ENCODE results near the gene ZSCAN31. TPM values are rescaled to one million over a fixed set of nuclear protein-coding genes. Genes with fewer than 3 reads are reported as not detected.

The ZSCAN31 gene
- total RNA-seq, 1 donor from 2014 or later, result 8.3 TPM

GRCh38 chr6:28357036-28357435 is 21.1 kb upstream of the ZSCAN31 start:
- no peak overlapping the region for H3K9ac ChIP-seq
- Mint-ChIP-seq H3K36me3 (peaks cover 18% of the 10 kb centered on the region), H3K27ac (no peak overlapping the region)

GRCh38 chr6:28356666-28357020 is 20.7 kb upstream of the ZSCAN31 start:
- Mint-ChIP-seq H3K27ac (no peak overlapping the region), H3K4me1 (peaks cover 10% of the 10 kb centered on the region), H3K36me3 (peaks cover 19% of the 10 kb centered on the region), H3K27me3 (ENCODE audit: insufficient read depth, low read depth) (peaks cover 3% of the 10 kb centered on the region), H3K4me3 (no peak overlapping the region), H3K9me3 (peaks cover 7% of the 10 kb centered on the region)
- H3K4me3 ChIP-seq, result no peak overlapping the region
- TF ChIP-seq EZH2 (IDR thresholded peaks at IDR 0.05) (no peak), EZH2phosphoT487 (IDR thresholded peaks at IDR 0.05) (no peak), CTCF (IDR thresholded peaks at IDR 0.05) (no peak)
- H3K4me2 ChIP-seq, result peak overlapping the region; percentile 80
- H3K9me3 ChIP-seq (ENCODE audit: low read depth), result no peaks in the 10 kb centered on the region
- H3K4me1 ChIP-seq, result peaks cover 6% of the 10 kb centered on the region
- peaks cover 15% of the 10 kb centered on the region for H4K20me1 ChIP-seq (ENCODE audit: low read depth)
- peaks cover 33% of the 10 kb centered on the region for H3K79me2 ChIP-seq (ENCODE audit: low read depth)
- peaks cover 3% of the 10 kb centered on the region for H3F3A ChIP-seq (ENCODE audit: low read depth)
- no peak overlapping the region for H3K27ac ChIP-seq
- H2AFZ ChIP-seq (replicated peaks), result no peak overlapping the region
- no peak overlapping the region for H3K9ac ChIP-seq
- no peaks in the 10 kb centered on the region for H3K36me3 ChIP-seq
- no peaks in the 10 kb centered on the region for H3K27me3 ChIP-seq
- no peak for DNase-seq (ENCODE audit: low spot score)

More at GRCh38 chr6:28357036-28357435, 21.1 kb upstream of the ZSCAN31 start:
- no peak overlapping the region for H3K4me2 ChIP-seq
- no peaks in the 10 kb centered on the region for H3K27me3 ChIP-seq
- no peaks in the 10 kb centered on the region for H3K9me3 ChIP-seq (ENCODE audit: low read depth)
- TF ChIP-seq EZH2 (IDR thresholded peaks at IDR 0.05) (no peak), CTCF (IDR thresholded peaks at IDR 0.05) (no peak), EZH2phosphoT487 (IDR thresholded peaks at IDR 0.05) (no peak)
- no peak for DNase-seq (ENCODE audit: low spot score)
- H3K4me1 ChIP-seq, result peaks cover 6% of the 10 kb centered on the region
- H3K27ac ChIP-seq, result no peak overlapping the region
- H3K4me3 ChIP-seq, result no peak overlapping the region
- peaks cover 15% of the 10 kb centered on the region for H4K20me1 ChIP-seq (ENCODE audit: low read depth)
- no peak overlapping the region for H2AFZ ChIP-seq (replicated peaks)
- no peaks in the 10 kb centered on the region for H3K36me3 ChIP-seq
- H3K4me3 Mint-ChIP-seq, result no peak overlapping the region
- peaks cover 7% of the 10 kb centered on the region for H3K9me3 Mint-ChIP-seq
- H3K79me2 ChIP-seq (ENCODE audit: low read depth), result peaks cover 29% of the 10 kb centered on the region
- peaks cover 3% of the 10 kb centered on the region for H3K27me3 Mint-ChIP-seq (ENCODE audit: insufficient read depth, low read depth)
- H3K4me1 Mint-ChIP-seq, result peaks cover 10% of the 10 kb centered on the region
- peaks cover 3% of the 10 kb centered on the region for H3F3A ChIP-seq (ENCODE audit: low read depth)

GRCh38 chr6:28355743-28356665 is 20.1 kb upstream of the ZSCAN31 start:
- H3F3A ChIP-seq (ENCODE audit: low read depth), result peaks cover 3% of the 10 kb centered on the region
- no peaks in the 10 kb centered on the region for H3K9me3 ChIP-seq (ENCODE audit: low read depth)
- peak overlapping the region; percentile 80 for H3K4me2 ChIP-seq
- H3K4me1 ChIP-seq, result peaks cover 8% of the 10 kb centered on the region
- Mint-ChIP-seq H3K4me1 (peaks cover 15% of the 10 kb centered on the region), H3K4me3 (peak overlapping the region; percentile 85), H3K27me3 (ENCODE audit: insufficient read depth, low read depth) (peaks cover 3% of the 10 kb centered on the region), H3K9me3 (peaks cover 7% of the 10 kb centered on the region), H3K27ac (peak overlapping the region; percentile 90), H3K36me3 (peaks cover 19% of the 10 kb centered on the region)
- H3K27me3 ChIP-seq, result no peaks in the 10 kb centered on the region
- H2AFZ ChIP-seq (replicated peaks), result peak overlapping the region; percentile 31
- no peak overlapping the region for H3K27ac ChIP-seq
- H3K4me3 ChIP-seq, result peak overlapping the region; percentile 50
- DNase-seq (ENCODE audit: low spot score), result peak; percentile 91
- H3K36me3 ChIP-seq, result no peaks in the 10 kb centered on the region
- TF ChIP-seq CTCF (IDR thresholded peaks at IDR 0.05) (peak; percentile 73), EZH2 (IDR thresholded peaks at IDR 0.05) (no peak), EZH2phosphoT487 (IDR thresholded peaks at IDR 0.05) (no peak)
- no peak overlapping the region for H3K9ac ChIP-seq
- H4K20me1 ChIP-seq (ENCODE audit: low read depth), result peaks cover 17% of the 10 kb centered on the region
- H3K79me2 ChIP-seq (ENCODE audit: low read depth), result peaks cover 39% of the 10 kb centered on the region

Data from neural progenitor cell (in vitro differentiated cells).